GM12878 (cell line): ENCODE results near the gene ZNF766.
A peak's percentile ranks its signal among the peaks of the same experiment; 100 is the strongest.

Source experiments
- CBX3 ChIP-seq: fragments of 200-600 bp; sonication (generic); IDR thresholded peaks from 2 replicates; pipeline ENCODE4 v1.6.1; 2016; ENCODE audit warnings: low read depth, borderline replicate concordance
- CHD2 ChIP-seq: IDR thresholded peaks from 2 replicates; pipeline ENCODE4 v1.6.1; 2011; ENCODE audit warnings: low read depth, low read length, improper control_type of control experiment, borderline replicate concordance
- CTCF ChIP-seq, 3 experiments: IDR thresholded peaks in 2 of 3; conservative IDR thresholded peaks in 1 of 3; 2 replicates each; pipeline ENCODE4 v1.5.1; 2011; ENCODE audit warnings: low read depth in 3 of 3, low read length in 3 of 3, mild to moderate bottlenecking in 3 of 3, control low read depth in 2 of 3, moderate library complexity in 2 of 3, inconsistent platforms in 1 of 3, mixed read lengths in 1 of 3; ENCODE audit not compliant: control insufficient read depth in 2 of 3, insufficient read depth in 1 of 3; ENCODE audit errors: extremely low read depth in 1 of 3
- CUX1 ChIP-seq: IDR thresholded peaks from 2 replicates; pipeline ENCODE4 v1.6.1; 2012; ENCODE audit warnings: improper control_type of control experiment, low read depth, low read length; ENCODE audit not compliant: insufficient replicate concordance
- PML ChIP-seq: IDR thresholded peaks from 2 replicates; pipeline ENCODE4 v1.6.1; 2012; ENCODE audit warnings: low read length, inconsistent platforms
- POLR2A ChIP-seq: IDR thresholded peaks from 2 replicates; pipeline ENCODE4 v1.6.1; 2011; ENCODE audit warnings: low read depth, mild to moderate bottlenecking, low read length
- SIX5 ChIP-seq: IDR thresholded peaks from 2 replicates; pipeline ENCODE4 v1.6.1; 2011; ENCODE audit warnings: mild to moderate bottlenecking, low read depth, low read length, moderate library complexity; ENCODE audit not compliant: severe bottlenecking
- USF2 ChIP-seq: IDR thresholded peaks from 2 replicates; pipeline ENCODE4 v1.6.1; 2011; ENCODE audit warnings: low read depth, low read length, improper control_type of control experiment, borderline replicate concordance
- ZNF24 ChIP-seq: fragments of 450-650 bp; IDR thresholded peaks from 2 replicates; pipeline ENCODE4 v1.6.1; 2017; ENCODE audit warnings: antibody characterized with exemption, mild to moderate bottlenecking

- no peak for TF ChIP-seq CBX3
- TF ChIP-seq USF2, result no peak
- no peak for TF ChIP-seq CHD2
- no peak for TF ChIP-seq CTCF (IDR thresholded peaks at IDR 0.05 in 2 of 3, conservative IDR thresholded peaks at IDR 0.05 in 1 of 3; ENCODE audit: control insufficient read depth in 2 of 3, extremely low read depth in 1 of 3, insufficient read depth in 1 of 3, low read depth in 3 of 3, low read length in 3 of 3)
- no peak for TF ChIP-seq PML
- TF ChIP-seq POLR2A, result 0 out of 2 replicates have a peak, but pooled peaks have one; percentile 25
- TF ChIP-seq SIX5, result no peak
- TF ChIP-seq ZNF24, result no peak
- no peak for TF ChIP-seq CUX1
Measured at GRCh38 chr19:52221031-52221430, 48.4 kb upstream of the ZNF766 start.
